SK-MEL-5 (cell line): ENCODE results near the gene CNTF. TPM values are rescaled to one million over a fixed set of nuclear protein-coding genes. Genes with fewer than 3 reads are reported as not detected.

Experiments used
- DNase-seq: peaks from one replicate; pipeline ENCODE4 v3.0.0-alpha.2; 2016; ENCODE audit warnings: low read depth, low spot score
- in situ Hi-C: cut with HindIII; loops from 2 replicates; pipeline ENCODE4 v1.10.0; 2016; ENCODE audit warnings: low sequenced_read_pairs, high pct_unique_total_duplicates, low pct_unique_long_range_greater_than_20kb
- total RNA-seq: library from RNA; depleted of rRNA; stranded (reverse); fragments of >200 nt; shearing (Covaris generic); gene quantifications from 2 replicates; pipeline ENCODE4 v1.2.3, GENCODE V29; 2014; rRNA removed

The CNTF gene
- total RNA-seq, 1 experiment from 2014 or later = 1.2 TPM

DNA sequence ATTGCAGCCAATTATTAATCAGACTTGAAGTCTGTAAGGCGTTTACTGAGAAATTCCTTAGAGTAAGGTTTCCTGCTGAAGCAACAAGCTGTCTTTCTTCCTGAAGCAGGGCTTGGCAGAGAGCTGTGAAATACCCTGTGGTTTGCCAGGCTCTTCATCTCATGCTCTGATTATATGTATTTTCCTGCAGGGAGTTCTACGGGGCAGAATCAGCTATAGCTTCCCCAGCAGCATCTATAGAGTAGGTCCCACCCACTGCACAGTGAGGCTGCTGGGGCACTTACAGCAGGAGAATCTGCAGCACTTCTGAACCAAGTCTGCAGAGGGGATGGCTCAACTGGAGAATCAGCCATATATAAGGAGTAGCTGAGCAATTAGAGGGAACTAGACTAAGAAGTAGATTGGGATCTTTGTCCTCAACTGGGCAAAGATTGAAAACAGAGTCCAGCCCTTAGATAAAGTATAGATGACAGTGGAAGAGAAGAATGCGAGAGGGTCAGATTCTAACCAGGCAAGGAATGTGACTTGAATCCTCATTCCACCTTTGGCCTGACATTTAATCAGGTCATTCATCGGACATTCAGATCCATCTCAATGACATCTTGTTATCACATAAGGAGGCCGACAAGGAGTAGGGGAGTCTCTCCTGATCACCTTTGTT lies 37.6 kb downstream of the CNTF start:
- no peak for DNase-seq
- in situ Hi-C loops = no loop called here

GRCh38 chr11:58671983-58672633 lies 49.6 kb downstream of the CNTF start:
- DNase-seq = no peak
- in situ Hi-C loops = no loop called here

DNA sequence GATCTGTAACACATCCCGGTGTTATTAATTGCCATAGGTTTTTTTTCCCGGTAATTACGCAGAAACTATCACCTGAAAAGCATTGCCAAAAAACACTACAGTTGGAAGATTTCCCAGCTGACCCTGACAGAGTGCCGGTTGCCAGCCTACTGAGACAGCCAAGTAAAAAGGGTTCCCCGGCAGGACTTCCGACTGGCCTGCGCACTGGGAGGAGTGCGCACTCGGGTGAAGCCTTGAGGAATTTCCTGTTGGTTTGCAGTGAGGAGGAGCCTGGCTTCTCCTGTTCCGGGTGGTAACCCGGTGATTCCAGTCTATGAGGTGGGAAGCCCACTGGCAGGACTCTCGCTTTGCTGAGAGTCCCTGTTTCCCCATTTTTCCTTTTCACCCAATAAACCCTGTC lies 52.1 kb downstream of the CNTF start:
- DNase-seq = no peak
- in situ Hi-C loops = no loop called here

Other genes starting within 250 kb of the CNTF start
- not detected in 2 replicates for gene OR5B3, start 215.8 kb upstream of the CNTF start, total RNA-seq
- gene OR5B2, start 194.5 kb upstream of the CNTF start, total RNA-seq = not detected in 2 replicates
- gene OR5B12, start 180.4 kb upstream of the CNTF start, total RNA-seq = not detected in 2 replicates
- not detected in 2 replicates for gene OR5B21, start 114.6 kb upstream of the CNTF start, total RNA-seq
- gene LPXN, start 46.8 kb upstream of the CNTF start, total RNA-seq = 10.3 and 11.4 TPM in 2 replicates
- 57.8 and 58.7 TPM in 2 replicates for gene ZFP91, start 43.6 kb upstream of the CNTF start, total RNA-seq
- gene GLYAT, start 109.3 kb downstream of the CNTF start, total RNA-seq = not detected in 2 replicates
- gene GLYATL2, start 222.0 kb downstream of the CNTF start, total RNA-seq = not detected in 2 replicates